ENCODE data around the gene ABI3BP.

ABI3BP gene

DNA sequence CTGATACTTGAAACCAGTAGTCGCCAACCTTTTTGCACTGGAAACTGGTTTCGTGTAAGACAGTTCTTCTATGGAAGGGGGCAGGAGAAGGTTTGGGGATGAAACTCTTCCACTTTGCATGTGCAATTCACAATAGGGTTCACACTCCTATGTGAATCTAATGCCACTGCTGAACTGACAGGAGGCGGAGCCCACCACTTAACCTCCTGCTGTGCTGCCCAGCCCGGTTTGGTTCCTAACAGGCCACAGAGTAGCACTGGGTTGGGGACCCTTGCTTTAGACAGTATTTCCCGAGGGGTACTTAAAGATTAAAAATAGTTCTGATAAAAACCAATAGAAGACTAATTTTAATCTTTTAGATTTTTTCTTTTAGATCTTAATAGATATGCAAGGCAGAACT lies 272.8 kb downstream of the ABI3BP start:
- peak; percentile 63 for DNase-seq (ENCODE audit: low spot score)

DNA sequence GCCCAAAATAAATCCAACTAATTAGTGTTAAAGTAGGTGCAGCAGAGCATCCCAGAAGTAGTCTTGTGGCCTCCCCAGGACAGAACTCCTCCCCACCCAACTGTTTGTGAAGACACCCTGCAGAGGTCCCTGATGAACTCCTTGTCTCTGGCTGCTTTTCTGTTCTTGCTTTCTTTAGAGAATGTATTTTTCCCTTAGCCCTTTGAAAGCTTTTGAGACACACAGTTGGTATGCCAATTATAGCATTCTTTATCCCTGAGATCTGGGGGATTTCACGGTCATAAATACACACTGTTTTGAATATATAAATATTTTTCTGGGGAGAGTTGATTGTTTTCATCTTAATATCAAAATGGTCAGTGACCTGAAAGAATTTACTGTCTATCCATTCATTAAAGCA lies 274.1 kb downstream of the ABI3BP start:
- DNase-seq (ENCODE audit: low spot score): no peak

DNA sequence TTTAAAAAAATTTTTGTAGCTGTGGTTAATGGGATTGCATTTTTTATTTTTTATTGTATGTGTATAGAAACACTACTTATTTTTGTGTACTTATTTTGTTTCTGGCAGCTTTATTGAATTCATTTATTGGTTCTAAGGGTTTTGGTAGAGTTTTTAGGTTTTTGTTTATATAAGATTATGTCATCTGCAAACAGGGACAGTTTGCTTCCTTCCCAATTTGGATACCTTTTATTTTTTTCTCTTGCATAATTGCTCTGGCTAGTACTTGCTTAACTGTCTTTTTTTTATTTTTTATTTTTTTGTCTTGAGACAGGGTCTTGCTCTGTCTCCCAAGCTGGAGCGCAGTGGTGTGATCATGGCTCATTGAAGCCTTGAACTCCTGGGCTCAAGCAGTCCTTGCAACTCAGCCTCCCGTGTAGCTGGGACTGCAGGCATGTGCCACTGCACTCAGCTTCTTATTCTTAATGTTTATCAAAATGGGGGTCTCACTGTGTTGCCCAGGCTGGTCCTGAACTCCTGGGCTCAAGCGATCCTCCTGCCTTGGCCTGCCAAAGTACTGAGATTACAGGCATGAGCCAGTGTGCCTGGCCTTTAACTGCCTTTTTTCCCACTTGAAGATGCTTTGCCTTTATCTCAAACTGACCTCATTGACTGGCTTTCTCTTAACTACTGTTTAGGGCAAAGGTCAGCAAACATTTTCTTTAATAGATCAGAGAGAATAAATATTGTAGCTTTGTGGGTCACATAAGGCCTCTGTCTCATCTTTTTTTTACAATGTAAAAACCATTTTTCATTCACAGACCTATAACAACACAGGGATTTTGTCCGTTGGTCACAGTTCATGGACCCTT lies 275.4 kb downstream of the ABI3BP start:
- no peak for DNase-seq (ENCODE audit: low spot score)

DNA sequence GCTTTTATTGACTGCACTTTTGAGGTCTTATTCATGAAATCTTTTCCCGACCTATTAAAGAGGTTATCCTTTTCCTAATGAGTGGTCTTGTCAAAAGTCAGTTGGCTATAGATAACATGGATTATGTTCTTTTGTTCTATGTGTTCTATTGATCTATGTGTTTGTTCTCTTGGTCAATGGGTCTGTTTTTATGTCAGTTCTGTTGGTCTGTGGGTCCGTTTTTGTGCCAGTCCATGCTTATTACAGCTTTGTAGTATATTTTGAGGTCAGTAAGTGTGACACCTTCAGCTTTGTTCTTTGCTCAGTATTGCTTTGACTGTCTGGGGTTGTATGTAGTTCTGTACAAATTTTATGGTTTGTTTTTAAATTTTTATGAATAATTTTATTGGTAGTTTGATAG lies 276.2 kb downstream of the ABI3BP start:
- no peak for DNase-seq (ENCODE audit: low spot score)

DNA sequence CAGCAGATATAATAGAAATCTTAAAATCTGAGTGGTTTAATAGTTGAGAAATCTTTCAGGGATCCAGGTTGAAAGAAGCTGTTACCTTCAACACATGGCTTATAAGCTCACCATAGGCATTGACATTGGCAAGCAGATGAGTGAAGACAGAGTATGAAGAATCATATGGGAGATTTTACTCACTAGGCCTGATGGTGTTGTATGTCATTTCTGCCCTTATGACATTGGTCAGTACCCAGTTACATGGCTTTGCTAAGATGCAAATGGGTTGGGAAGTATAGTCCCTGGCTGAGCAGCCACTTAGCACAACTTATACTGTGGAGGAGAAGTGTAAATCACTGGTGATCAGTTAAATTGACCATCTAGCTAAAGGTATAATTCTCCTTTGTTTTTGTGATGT lies 278.0 kb downstream of the ABI3BP start:
- DNase-seq (ENCODE audit: low spot score): no peak

- peak; percentile 54 for DNase-seq (ENCODE audit: low spot score)
Measured at GRCh38 chr3:100710261-100710968, 282.8 kb downstream of the ABI3BP start.

- peak; percentile 86 for DNase-seq (ENCODE audit: low spot score)
Measured at GRCh38 chr3:100709842-100710260, 283.4 kb downstream of the ABI3BP start.

DNA sequence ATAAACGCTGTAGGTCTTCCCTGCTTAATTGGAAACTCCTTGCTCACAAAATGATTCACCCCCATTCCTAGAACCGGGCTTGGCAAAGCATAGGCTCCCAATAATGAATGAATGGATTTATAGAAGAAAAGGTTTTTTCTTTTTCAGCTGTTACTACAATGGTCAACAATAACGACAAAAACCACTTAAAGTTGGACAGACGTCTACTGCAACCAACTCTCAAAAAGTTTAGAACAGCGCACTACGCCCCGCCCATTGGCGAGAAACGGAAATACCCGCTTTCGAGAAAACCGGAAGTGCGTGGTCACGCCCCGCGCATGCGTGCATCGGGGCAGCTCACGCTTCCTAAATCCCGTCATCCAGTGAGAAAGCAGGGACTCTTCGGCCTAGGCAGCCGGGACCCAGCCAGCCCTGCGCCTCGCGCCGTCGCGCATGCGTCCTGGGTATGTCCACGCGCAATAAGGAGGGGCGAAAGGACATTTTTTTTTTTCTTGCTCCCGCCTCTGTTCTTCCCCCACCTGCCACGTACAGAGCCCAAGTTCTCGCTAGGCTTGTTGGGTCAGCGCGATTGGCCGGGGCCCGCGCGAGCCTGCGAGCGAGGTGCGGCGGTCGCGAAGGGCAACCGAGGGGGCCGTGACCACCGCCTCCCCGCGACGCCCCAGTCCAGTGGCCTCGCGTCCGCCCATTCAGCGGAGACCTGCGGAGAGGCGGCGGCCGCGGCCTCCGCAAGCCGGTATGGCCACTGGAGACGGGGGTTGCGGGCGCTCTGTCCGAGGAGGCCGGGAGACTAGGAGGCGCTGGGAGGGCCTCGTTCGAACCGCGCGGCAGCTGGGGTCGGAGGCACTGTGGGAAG lies 284.0 kb downstream of the ABI3BP start, which contains the start of gene TFG:
Gene TFG (plus strand): TSS at position 506 of the 853 bp plus-strand sequence. CDS start 4,192 bp downstream, outside the sequence.
- peak; percentile 97 for DNase-seq (ENCODE audit: low spot score)

GRCh38 chr3:100708644-100708988 lies 284.6 kb downstream of the ABI3BP start:
- DNase-seq (ENCODE audit: low spot score): no peak

DNA sequence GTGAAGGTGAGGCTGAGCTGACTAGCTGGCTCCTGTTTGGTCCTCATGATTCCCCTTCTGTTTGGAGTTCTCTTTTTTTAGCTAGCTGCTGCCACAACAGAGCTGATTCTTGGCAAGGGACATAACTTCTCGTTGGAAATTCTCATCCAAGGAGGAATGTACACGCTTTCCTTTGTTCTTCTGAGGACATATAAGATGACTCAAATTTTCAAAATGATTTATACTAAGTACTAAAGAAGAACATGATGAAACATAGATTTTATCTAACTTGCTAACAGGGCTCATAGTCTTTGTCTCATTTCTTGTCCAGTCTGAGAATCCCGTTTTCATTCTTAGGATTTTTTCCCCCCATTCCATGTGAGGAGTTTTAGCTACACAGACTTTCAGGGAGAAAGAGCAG lies 286.9 kb downstream of the ABI3BP start:
- no peak for DNase-seq (ENCODE audit: low spot score)

GRCh38 chr3:100703865-100704264 lies 289.4 kb downstream of the ABI3BP start:
- DNase-seq (ENCODE audit: low spot score): no peak

DNA sequence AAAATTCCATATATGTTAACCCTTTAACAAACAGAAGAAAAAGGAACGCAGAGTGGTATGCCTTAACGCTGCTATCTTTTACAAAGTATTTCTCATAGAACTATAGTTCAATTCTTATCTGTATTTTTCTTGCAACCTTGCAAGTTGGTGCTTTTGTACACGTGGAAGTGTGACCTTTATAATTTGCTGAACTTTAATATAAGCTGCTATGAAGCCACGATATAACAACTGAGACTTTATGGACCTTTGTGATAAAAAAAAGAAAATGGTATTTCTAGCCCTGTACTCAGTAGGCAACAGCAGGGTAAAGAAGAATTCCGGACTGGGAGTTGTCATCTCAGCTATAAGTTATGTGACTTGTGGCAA lies 290.3 kb downstream of the ABI3BP start:
- DNase-seq (ENCODE audit: low spot score): no peak

DNA sequence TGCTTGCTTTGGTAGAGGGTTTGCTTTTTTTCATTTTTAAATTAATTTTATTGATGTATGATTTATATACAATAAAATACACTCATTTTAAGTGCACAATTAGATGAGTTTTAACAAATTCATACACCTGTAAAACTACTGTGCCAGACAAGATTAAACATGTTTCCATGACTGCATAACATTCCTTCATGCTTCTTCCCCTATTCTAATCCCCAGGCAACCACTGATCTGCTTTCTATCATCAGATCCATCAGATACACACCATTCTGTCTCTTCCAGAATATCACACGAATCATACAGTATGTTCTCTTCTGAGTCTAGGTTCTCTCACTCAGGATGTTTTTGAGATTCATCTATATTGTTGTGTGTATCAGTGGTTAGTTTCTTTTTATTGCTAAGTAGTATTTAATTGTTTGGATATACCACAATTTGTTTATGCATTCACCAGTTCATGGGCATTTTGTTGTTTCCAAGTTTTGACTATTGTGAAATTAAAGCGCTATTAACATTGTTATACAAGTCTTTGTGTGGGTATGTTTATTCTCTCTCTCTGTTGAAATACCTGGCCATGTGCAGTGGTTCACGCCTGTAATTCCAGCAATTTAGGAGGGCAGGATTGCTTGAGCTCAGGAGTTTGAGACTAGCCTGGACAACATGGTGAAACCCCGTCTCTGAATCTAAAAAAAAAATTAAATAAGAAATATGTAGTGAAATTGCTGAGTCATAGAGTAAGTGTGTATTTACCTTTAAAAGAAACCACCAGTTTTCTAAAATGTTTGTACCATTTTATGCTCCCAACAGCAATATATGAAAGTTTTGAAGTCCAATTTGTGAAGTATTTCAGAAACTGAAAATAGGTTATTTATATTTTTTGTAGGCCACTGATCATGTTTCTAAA lies 290.9 kb downstream of the ABI3BP start:
- no peak for DNase-seq (ENCODE audit: low spot score)

DNA sequence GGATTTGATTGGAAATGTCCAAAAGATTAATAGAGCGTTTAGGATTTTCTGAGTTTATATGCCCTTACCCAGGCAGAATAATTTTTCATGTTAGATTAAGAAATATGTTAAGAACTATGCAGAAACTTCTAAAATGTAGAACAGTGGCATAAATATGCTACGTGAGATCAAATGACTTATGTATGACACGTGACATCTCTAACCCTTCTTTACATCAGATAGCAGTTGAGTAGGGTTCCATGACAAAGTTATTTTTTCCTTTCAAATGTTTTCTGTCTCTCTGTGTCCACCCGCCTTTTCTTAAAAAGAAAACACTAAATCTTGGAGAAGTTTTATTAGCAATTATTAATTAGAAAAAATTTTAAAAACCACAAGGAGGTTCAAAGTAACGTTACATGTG lies 292.5 kb downstream of the ABI3BP start:
- DNase-seq (ENCODE audit: low spot score): no peak
